Erythroblast (primary cell): Measurements from ENCODE around the gene CALN1.

ENCODE experiments used
- GATA1 ChIP-seq: IDR thresholded peaks from 2 replicates; pipeline ENCODE4 v1.6.1; 2011; ENCODE audit warnings: low read depth, mild to moderate bottlenecking, control low read depth, low read length, moderate library complexity
- POLR2A ChIP-seq: IDR thresholded peaks from 2 replicates; pipeline ENCODE4 v1.6.1; 2011; ENCODE audit warnings: mild to moderate bottlenecking, low read length

GRCh38 chr7:72080341-72080766 is 331.8 kb downstream of the CALN1 start:
- TF ChIP-seq POLR2A (no peak), GATA1 (no peak)
